ENCODE results near the gene ZIC1. TPM values are rescaled to one million over a fixed set of nuclear protein-coding genes. Genes with fewer than 3 reads are reported as not detected.

The ZIC1 gene
- total and polyA plus RNA-seq, 9 donors: 0.05 to 0.45 (median 0.14) TPM; not detected in 5

- Histone ChIP-seq H3K4me3 (no peak overlapping the region), H3K27ac (no peak overlapping the region), H3K4me1 (ENCODE audit: insufficient read depth) (peaks cover 11% of the 10 kb centered on the region), H3K27me3 (peaks cover 4% of the 10 kb centered on the region), H3K9me3 (peaks cover 0 to 4% of the 10 kb centered on the region in 2 donors), H3K36me3 (no peaks in the 10 kb centered on the region)
- TF ChIP-seq EP300 (IDR thresholded peaks at IDR 0.05): no peak
- no peak for TF ChIP-seq POLR2A (IDR thresholded peaks at IDR 0.05)
- WGBS, 3 donors: 6 to 10% (median 7%) methylated on average over 17 of the region's 17 CpGs
- DNase-seq: no peak
- intact Hi-C loops (cut with DNase I): no loop called here
Observed at GRCh38 chr3:147407114-147407497, 2.1 kb upstream of the ZIC1 start.

- Histone ChIP-seq H3K9me3 (peaks cover 0 to 4% of the 10 kb centered on the region in 2 donors), H3K4me3 (no peak overlapping the region), H3K27ac (no peak overlapping the region), H3K36me3 (no peaks in the 10 kb centered on the region), H3K27me3 (peaks cover 4% of the 10 kb centered on the region), H3K4me1 (ENCODE audit: insufficient read depth) (peaks cover 11% of the 10 kb centered on the region)
- 12 to 13% (median 13%) methylated on average over 27 of the region's 27 CpGs for WGBS, 3 donors
- intact Hi-C loops (cut with DNase I): no loop called here
- no peak for DNase-seq
- TF ChIP-seq EP300 (IDR thresholded peaks at IDR 0.05): no peak
- TF ChIP-seq POLR2A (IDR thresholded peaks at IDR 0.05): no peak
- TF ChIP-seq, protein P1, sequence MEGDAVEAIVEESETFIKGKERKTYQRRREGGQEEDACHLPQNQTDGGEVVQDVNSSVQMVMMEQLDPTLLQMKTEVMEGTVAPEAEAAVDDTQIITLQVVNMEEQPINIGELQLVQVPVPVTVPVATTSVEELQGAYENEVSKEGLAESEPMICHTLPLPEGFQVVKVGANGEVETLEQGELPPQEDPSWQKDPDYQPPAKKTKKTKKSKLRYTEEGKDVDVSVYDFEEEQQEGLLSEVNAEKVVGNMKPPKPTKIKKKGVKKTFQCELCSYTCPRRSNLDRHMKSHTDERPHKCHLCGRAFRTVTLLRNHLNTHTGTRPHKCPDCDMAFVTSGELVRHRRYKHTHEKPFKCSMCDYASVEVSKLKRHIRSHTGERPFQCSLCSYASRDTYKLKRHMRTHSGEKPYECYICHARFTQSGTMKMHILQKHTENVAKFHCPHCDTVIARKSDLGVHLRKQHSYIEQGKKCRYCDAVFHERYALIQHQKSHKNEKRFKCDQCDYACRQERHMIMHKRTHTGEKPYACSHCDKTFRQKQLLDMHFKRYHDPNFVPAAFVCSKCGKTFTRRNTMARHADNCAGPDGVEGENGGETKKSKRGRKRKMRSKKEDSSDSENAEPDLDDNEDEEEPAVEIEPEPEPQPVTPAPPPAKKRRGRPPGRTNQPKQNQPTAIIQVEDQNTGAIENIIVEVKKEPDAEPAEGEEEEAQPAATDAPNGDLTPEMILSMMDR (IDR thresholded peaks at IDR 0.05): no peak
Observed at GRCh38 chr3:147407498-147408187, 1.5 kb upstream of the ZIC1 start.

GRCh38 chr3:147408188-147409100, 721 bp upstream of the ZIC1 start:
- intact Hi-C loops (cut with DNase I): no loop called here
- Histone ChIP-seq H3K4me1 (ENCODE audit: insufficient read depth) (peaks cover 13% of the 10 kb centered on the region), H3K9me3 (peaks cover 0 to 4% of the 10 kb centered on the region in 2 donors), H3K27ac (no peak overlapping the region), H3K36me3 (no peaks in the 10 kb centered on the region), H3K4me3 (no peak overlapping the region), H3K27me3 (peaks cover 4% of the 10 kb centered on the region)
- WGBS, 3 donors: 12 to 14% (median 13%) methylated on average over 28 of the region's 28 CpGs
- TF ChIP-seq, protein P1 (IDR thresholded peaks at IDR 0.05): no peak
- no peak for TF ChIP-seq EP300 (IDR thresholded peaks at IDR 0.05)
- no peak for TF ChIP-seq POLR2A (IDR thresholded peaks at IDR 0.05)
- DNase-seq: no peak

DNA sequence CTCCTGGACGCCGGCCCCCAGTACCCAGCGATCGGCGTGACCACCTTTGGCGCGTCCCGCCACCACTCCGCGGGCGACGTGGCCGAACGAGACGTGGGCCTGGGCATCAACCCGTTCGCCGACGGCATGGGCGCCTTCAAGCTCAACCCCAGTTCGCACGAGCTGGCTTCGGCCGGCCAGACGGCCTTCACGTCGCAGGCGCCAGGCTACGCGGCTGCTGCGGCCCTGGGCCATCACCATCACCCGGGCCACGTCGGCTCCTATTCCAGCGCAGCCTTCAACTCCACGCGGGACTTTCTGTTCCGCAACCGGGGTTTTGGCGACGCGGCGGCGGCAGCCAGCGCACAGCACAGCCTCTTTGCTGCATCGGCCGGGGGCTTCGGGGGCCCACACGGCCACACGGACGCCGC, 956 bp downstream of the ZIC1 start:
- H3K27me3 ChIP-seq: peaks cover 4% of the 10 kb centered on the region
- peaks cover 13% of the 10 kb centered on the region for H3K4me1 ChIP-seq (ENCODE audit: insufficient read depth)
- peaks cover 0 to 4% of the 10 kb centered on the region in 2 donors for H3K9me3 ChIP-seq
- no peak for DNase-seq
- no peaks in the 10 kb centered on the region for H3K36me3 ChIP-seq
- WGBS, 3 donors: 3 to 7% (median 6%) methylated on average over 19 to 52 of the region's 52 CpGs
- intact Hi-C loops (cut with DNase I): no loop called here
- H3K27ac ChIP-seq: no peak overlapping the region
- TF ChIP-seq, protein P1 (IDR thresholded peaks at IDR 0.05): no peak
- no peak for TF ChIP-seq EP300 (IDR thresholded peaks at IDR 0.05)
- TF ChIP-seq POLR2A (IDR thresholded peaks at IDR 0.05): no peak
- peak overlapping the region; percentile 10 for H3K4me3 ChIP-seq
